ENCODE results near the gene RAB11FIP2. TPM values are rescaled to one million over a fixed set of nuclear protein-coding genes. Genes with fewer than 3 reads are reported as not detected.

RAB11FIP2 gene
- polyA plus RNA-seq, 6 donors from 2014 or later: 9.0 to 15.9 (median 12.5) TPM

DNA sequence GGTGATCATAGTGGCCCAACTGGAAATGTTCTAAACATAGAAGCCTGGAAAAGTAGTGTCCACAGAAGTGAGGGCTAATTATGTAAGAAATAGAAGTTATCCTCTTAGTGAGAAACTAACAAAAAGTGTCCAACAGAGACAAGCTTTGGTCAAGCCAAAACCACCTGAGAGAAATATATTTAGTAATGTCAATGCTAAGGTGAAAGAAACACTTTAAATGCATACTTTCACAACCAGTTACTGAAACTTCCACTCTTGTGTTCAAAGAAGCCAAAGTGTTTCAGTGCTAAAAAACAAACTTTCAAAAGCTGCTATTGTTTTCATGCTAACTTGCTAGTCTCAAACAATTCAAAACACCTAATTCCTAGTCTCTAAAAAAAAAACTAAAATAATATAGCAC lies 18.1 kb downstream of the RAB11FIP2 start:
- no peak overlapping the region for H3K27ac Mint-ChIP-seq
- no peaks in the 10 kb centered on the region for H3K9me3 Mint-ChIP-seq
- DNase-seq: no peak
- no peaks in the 10 kb centered on the region for H3K27me3 Mint-ChIP-seq
- ATAC-seq (ENCODE audit: low read depth in 2 of 2): no peak
- no peak overlapping the region for H3K4me3 Mint-ChIP-seq
- H3K4me1 Mint-ChIP-seq: peaks cover 3 to 8% (median 4%) of the 10 kb centered on the region in 3 donors
- peaks cover 0 to 4% of the 10 kb centered on the region in 2 donors for H3K36me3 Mint-ChIP-seq

GRCh38 chr10:118027397-118027796 lies 19.3 kb downstream of the RAB11FIP2 start:
- no peaks in the 10 kb centered on the region for H3K27me3 Mint-ChIP-seq
- H3K4me3 Mint-ChIP-seq: peak overlapping the region in 1 of 8 donors; percentile 22
- H3K27ac Mint-ChIP-seq: no peak overlapping the region
- H3K36me3 Mint-ChIP-seq: no peaks in the 10 kb centered on the region
- DNase-seq (no peak), ATAC-seq (ENCODE audit: low read depth in 2 of 2) (no peak)
- H3K4me1 Mint-ChIP-seq: peaks cover 3 to 8% (median 4%) of the 10 kb centered on the region in 3 donors
- no peaks in the 10 kb centered on the region for H3K9me3 Mint-ChIP-seq

GRCh38 chr10:118026936-118027335 lies 19.8 kb downstream of the RAB11FIP2 start:
- Mint-ChIP-seq H3K4me3 (no peak overlapping the region), H3K27ac (no peak overlapping the region), H3K4me1 (peaks cover 3 to 8% (median 4%) of the 10 kb centered on the region in 3 donors), H3K9me3 (no peaks in the 10 kb centered on the region), H3K27me3 (no peaks in the 10 kb centered on the region), H3K36me3 (no peaks in the 10 kb centered on the region)
- DNase-seq: no peak
- no peak for ATAC-seq (ENCODE audit: low read depth in 2 of 2)

DNA sequence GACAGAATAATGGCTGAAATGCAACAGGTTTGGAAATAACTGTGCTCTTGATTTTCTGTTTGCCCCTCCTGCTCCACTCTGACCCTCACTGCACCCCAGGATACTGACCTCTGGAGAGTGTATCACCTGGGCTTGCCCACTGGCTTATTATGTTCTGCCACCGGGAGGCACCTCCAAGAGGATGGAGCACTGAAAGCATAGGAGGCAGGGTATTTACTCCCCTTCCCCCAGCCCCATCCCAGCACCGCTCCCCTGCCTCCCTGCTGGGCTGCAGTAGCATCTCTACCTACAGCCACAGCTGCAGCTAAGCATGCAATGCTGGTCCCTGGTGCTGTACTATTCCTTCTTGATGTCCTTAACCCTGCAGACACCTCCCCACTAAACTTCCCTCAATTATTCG lies 26.4 kb downstream of the RAB11FIP2 start:
- Mint-ChIP-seq H3K27me3 (no peaks in the 10 kb centered on the region), H3K27ac (no peak overlapping the region), H3K4me1 (no peaks in the 10 kb centered on the region), H3K36me3 (peaks cover 0 to 6% of the 10 kb centered on the region in 2 donors), H3K9me3 (no peaks in the 10 kb centered on the region), H3K4me3 (no peak overlapping the region)
- ATAC-seq (ENCODE audit: low read depth in 2 of 2) (no peak), DNase-seq (no peak)

DNA sequence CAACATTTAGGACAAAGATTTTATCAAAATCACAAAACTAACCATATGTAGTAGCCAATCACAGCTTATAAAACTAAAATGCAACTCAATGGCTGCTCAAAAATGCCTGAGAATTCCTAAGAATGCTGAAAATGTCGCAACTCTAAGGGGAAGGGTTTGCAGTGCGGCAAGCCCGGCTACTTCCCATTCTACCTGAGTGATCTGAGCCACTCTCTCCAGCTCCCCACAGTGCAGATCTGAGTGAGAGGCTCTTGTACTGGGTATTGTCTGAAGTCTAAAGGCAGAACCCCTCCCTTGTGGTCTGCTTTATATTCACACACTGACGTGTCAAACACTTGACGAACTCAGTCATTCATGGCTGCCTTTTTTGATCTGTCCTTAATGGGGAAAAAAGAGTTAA lies 28.9 kb downstream of the RAB11FIP2 start:
- Mint-ChIP-seq H3K27me3 (no peaks in the 10 kb centered on the region), H3K9me3 (no peaks in the 10 kb centered on the region), H3K36me3 (peaks cover 0 to 13% of the 10 kb centered on the region in 2 donors), H3K4me3 (no peak overlapping the region), H3K4me1 (no peaks in the 10 kb centered on the region), H3K27ac (no peak overlapping the region)
- no peak for DNase-seq
- ATAC-seq (ENCODE audit: low read depth in 2 of 2): no peak

DNA sequence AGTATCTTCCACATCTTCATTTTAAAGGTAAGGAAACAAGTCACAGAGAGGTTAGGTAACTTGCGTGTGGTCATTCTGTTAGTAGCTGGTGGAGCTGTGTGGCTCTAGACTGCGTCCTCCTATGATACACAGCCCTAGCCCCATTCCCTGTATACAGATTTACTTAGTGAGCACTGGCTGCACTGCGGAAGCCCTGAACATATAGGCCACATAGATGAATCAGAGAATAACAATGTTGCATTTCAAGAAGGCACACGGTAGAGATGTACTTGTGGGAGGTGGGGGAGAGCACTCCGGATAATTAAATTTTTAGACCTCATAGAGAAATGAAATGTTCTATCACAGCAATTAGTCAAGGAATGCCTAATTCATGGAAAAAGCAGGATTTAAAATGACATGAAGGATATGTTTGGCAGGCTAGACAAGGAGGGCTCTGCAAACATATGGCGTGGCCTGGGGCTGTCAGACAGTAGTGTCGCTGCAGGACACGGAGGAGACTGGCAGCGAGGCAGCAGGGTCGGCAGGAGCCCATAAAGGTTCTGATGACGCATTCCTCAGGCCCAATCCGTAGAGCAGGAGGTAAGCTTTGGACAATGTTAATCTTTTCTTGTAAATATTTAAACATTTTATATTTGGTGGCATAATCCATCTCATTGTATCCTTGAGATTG lies 29.5 kb downstream of the RAB11FIP2 start:
- Mint-ChIP-seq H3K36me3 (peaks cover 0 to 15% of the 10 kb centered on the region in 2 donors), H3K4me3 (no peak overlapping the region), H3K27ac (no peak overlapping the region), H3K27me3 (no peaks in the 10 kb centered on the region), H3K9me3 (no peaks in the 10 kb centered on the region), H3K4me1 (no peaks in the 10 kb centered on the region)
- ATAC-seq (ENCODE audit: low read depth in 2 of 2): no peak
- no peak for DNase-seq

DNA sequence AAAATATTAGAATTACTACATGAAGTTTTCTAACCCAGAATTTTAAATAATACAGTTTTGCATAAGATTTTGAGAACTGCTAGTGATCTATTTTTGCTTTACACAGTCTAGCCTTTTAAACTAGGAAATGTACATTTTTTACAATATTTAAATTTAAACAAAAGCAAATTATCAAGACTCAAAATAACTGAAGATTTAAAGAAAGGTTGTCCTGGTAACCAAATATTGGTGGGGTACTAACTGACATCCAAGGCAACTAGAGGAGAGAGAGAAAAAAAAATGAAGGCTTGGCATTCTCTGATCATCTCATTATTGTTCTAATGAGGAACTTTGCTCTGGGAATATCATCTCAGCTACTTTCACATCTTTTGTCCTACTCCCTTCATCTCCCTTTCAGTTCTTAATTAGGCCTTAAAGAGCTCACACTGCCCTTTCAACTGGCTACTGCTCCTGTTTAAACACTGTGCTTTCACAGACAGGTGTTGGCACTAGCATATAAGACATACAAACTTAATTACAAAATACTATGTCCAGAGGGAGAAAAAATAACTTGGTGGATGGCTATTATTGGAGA lies 33.7 kb downstream of the RAB11FIP2 start:
- no peaks in the 10 kb centered on the region for H3K9me3 Mint-ChIP-seq
- no peak overlapping the region for H3K4me3 Mint-ChIP-seq
- DNase-seq: no peak
- no peaks in the 10 kb centered on the region for H3K4me1 Mint-ChIP-seq
- ATAC-seq (ENCODE audit: low read depth in 2 of 2): no peak
- H3K36me3 Mint-ChIP-seq: peaks cover 8 to 22% of the 10 kb centered on the region in 2 donors
- H3K27ac Mint-ChIP-seq: peak overlapping the region in 1 of 6 donors; percentile 2
- no peaks in the 10 kb centered on the region for H3K27me3 Mint-ChIP-seq

DNA sequence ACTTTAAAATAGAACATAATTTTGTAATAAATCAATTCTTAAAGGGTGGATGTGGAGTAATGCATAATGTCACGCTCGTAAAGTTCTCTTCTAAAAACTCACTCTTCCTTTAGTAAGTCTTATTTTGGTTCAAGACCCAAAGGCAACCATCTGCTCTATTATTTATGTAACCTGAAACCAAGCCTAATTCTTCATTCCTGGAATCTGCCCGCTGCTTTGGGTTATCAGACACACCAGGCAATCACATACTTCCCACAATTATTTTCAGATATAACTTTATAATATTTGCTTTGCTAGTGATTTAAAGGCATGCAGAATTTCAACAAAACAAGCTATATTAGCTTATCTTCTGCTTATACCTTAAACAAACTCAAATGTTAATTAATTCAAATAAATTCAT lies 39.0 kb downstream of the RAB11FIP2 start:
- Mint-ChIP-seq H3K4me3 (no peak overlapping the region), H3K4me1 (no peaks in the 10 kb centered on the region), H3K36me3 (peaks cover 8 to 26% of the 10 kb centered on the region in 2 donors), H3K27me3 (no peaks in the 10 kb centered on the region), H3K9me3 (no peaks in the 10 kb centered on the region), H3K27ac (no peak overlapping the region)
- DNase-seq: no peak
- no peak for ATAC-seq (ENCODE audit: low read depth in 2 of 2)

GRCh38 chr10:118003126-118003525 lies 43.6 kb downstream of the RAB11FIP2 start:
- Mint-ChIP-seq H3K9me3 (no peaks in the 10 kb centered on the region), H3K27ac (no peak overlapping the region), H3K27me3 (no peaks in the 10 kb centered on the region), H3K4me3 (no peak overlapping the region), H3K36me3 (peaks cover 8 to 33% of the 10 kb centered on the region in 2 donors), H3K4me1 (no peaks in the 10 kb centered on the region)
- ATAC-seq (ENCODE audit: low read depth in 2 of 2): no peak
- no peak for DNase-seq

GRCh38 chr10:118002581-118002980 lies 44.2 kb downstream of the RAB11FIP2 start:
- no peaks in the 10 kb centered on the region for H3K27me3 Mint-ChIP-seq
- no peak overlapping the region for H3K27ac Mint-ChIP-seq
- H3K4me1 Mint-ChIP-seq: no peaks in the 10 kb centered on the region
- no peak overlapping the region for H3K4me3 Mint-ChIP-seq
- DNase-seq (no peak), ATAC-seq (ENCODE audit: low read depth in 2 of 2) (no peak)
- H3K36me3 Mint-ChIP-seq: peaks cover 8 to 33% of the 10 kb centered on the region in 2 donors
- no peaks in the 10 kb centered on the region for H3K9me3 Mint-ChIP-seq

DNA sequence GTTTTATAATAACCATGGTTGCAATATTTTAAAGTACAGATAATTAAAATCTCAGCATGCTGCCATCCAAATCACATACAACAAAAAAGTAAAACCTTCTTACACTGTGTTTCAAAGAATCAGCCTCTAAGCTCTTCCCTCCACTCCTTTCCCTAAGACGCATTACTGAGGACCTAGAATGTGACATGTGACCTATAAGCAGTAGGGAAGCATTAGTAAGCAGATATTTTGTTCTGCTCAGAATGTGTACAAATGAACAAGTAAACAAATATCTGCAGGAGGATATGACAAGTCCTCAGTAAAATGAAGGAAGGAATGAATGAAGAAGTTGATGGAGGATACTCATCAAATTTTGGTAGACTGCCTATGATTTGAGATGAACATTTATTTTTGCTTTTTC lies 49.1 kb downstream of the RAB11FIP2 start:
- Mint-ChIP-seq H3K36me3 (peaks cover 8 to 21% of the 10 kb centered on the region in 2 donors), H3K4me1 (no peaks in the 10 kb centered on the region), H3K9me3 (no peaks in the 10 kb centered on the region), H3K27ac (no peak overlapping the region), H3K4me3 (no peak overlapping the region), H3K27me3 (no peaks in the 10 kb centered on the region)
- DNase-seq (no peak), ATAC-seq (ENCODE audit: low read depth in 2 of 2) (no peak)

- Mint-ChIP-seq H3K4me1 (no peaks in the 10 kb centered on the region), H3K9me3 (no peaks in the 10 kb centered on the region)
- no peak for ATAC-seq (ENCODE audit: low read depth in 2 of 2)
Observed at GRCh38 chr10:117996709-117997108, 50.0 kb downstream of the RAB11FIP2 start.

DNA sequence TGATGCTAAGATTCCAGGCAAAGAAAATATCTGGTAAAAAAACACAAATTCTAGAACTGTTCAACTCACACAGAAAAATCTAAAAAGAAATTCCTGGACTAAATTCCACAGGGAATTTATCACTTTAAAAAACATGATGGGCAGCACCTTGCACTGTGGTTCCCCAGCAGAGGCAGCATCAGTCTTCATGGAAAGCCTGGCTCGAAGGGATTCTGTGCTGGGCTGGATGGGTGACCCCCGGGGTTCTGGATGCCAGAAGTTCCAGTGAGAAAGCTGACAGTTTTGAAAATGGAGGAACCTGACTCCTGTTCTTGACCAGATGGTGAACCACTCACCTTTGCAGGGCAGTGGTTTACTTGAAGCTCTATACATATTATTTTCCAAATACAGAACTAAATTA lies 52.0 kb downstream of the RAB11FIP2 start:
- no peak for DNase-seq
- Mint-ChIP-seq H3K4me1 (no peaks in the 10 kb centered on the region), H3K9me3 (no peaks in the 10 kb centered on the region), H3K27me3 (no peaks in the 10 kb centered on the region), H3K36me3 (peaks cover under 1 to 10% of the 10 kb centered on the region in 2 donors), H3K27ac (no peak overlapping the region), H3K4me3 (no peak overlapping the region)
- no peak for ATAC-seq (ENCODE audit: low read depth in 2 of 2)

More at GRCh38 chr10:117996709-117997108, 50.0 kb downstream of the RAB11FIP2 start:
- Mint-ChIP-seq H3K27ac (peak overlapping the region in 1 of 6 donors; percentile 44), H3K36me3 (peaks cover 8 to 17% of the 10 kb centered on the region in 2 donors), H3K4me3 (no peak overlapping the region), H3K27me3 (no peaks in the 10 kb centered on the region)
- DNase-seq: no peak

DNA sequence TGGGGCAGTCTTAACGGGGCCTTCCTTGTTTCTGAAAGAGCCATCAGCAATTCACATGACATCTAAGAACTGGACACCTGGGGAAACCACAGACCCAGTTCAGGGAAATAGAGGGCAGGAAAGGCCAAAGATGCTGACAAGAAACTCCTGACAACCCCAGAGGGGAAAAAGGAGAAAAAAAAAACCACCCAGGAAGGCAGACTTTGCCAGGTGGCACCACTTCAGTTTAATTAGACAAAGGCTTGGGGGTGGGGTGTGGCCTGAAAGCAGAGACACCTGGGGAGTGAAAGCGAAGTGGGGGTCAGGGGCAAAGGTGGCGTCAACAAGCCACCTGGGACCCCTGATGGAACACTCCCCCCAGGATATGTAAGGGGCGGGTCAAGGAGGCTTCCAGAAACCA lies 53.6 kb downstream of the RAB11FIP2 start:
- H3K36me3 Mint-ChIP-seq: peaks cover 1 to 6% of the 10 kb centered on the region in 2 donors
- peaks cover 0 to 3% (median under 1%) of the 10 kb centered on the region in 7 donors for H3K9me3 Mint-ChIP-seq
- H3K27me3 Mint-ChIP-seq: no peaks in the 10 kb centered on the region
- no peak for ATAC-seq (ENCODE audit: low read depth in 2 of 2)
- peak overlapping the region in 1 of 6 donors; percentile 49 for H3K27ac Mint-ChIP-seq
- H3K4me3 Mint-ChIP-seq: no peak overlapping the region
- DNase-seq: no peak
- H3K4me1 Mint-ChIP-seq: no peaks in the 10 kb centered on the region
